HG03060 (cell line): Measurements from ENCODE around the gene NLRP5.
"Not testable (repeated sequence)": the region's sequence is repeated elsewhere in the genome, so short reads cannot be mapped to it uniquely, and the experiment has no call there.

Experiments used
- ATAC-seq: cut with Tn5 transposase; IDR thresholded peaks from one replicate; pipeline ENCODE4 v1.9.1; 2021; ENCODE audit warnings: low read depth, moderate number of reproducible peaks; ENCODE audit not compliant: unreplicated experiment

Gene NLRP5

GRCh38 chr19:55986487-55986886, at the start of gene NLRP5:
TSS of gene NLRP5 (plus strand) at chr19:55986775.
- no peak for ATAC-seq

GRCh38 chr19:55939206-55939605, 47.4 kb upstream of the NLRP5 start:
- no peak for ATAC-seq

GRCh38 chr19:55940306-55940705, 46.3 kb upstream of the NLRP5 start:
- no peak for ATAC-seq

GRCh38 chr19:55947532-55947931, 39.0 kb upstream of the NLRP5 start, which contains the start of gene NLRP8:
TSS of gene NLRP8 (plus strand) at chr19:55947832.
- no peak for ATAC-seq

- ATAC-seq: not testable (repeated sequence)
These were observed 36.0 kb upstream of the NLRP5 start for GRCh38 chr19:55950566-55950965.

GRCh38 chr19:55956431-55956830, 30.1 kb upstream of the NLRP5 start:
- no peak for ATAC-seq

- ATAC-seq: no peak
These were observed 28.2 kb upstream of the NLRP5 start for GRCh38 chr19:55958356-55958755.

GRCh38 chr19:55959996-55960675, 26.4 kb upstream of the NLRP5 start:
- ATAC-seq: no peak

- no peak for ATAC-seq
These were observed 24.4 kb upstream of the NLRP5 start for GRCh38 chr19:55962186-55962585.

- no peak for ATAC-seq
These were observed 12.6 kb upstream of the NLRP5 start for GRCh38 chr19:55973982-55974381.

GRCh38 chr19:55980415-55980814, 6.2 kb upstream of the NLRP5 start:
- ATAC-seq: no peak

GRCh38 chr19:55985254-55985653, 1.3 kb upstream of the NLRP5 start:
- ATAC-seq: no peak

GRCh38 chr19:55990831-55991230, 4.3 kb downstream of the NLRP5 start:
- no peak for ATAC-seq

GRCh38 chr19:55993492-55993891, 6.9 kb downstream of the NLRP5 start:
- ATAC-seq: no peak

- no peak for ATAC-seq
These were observed 28.2 kb downstream of the NLRP5 start for GRCh38 chr19:56014765-56015164.

GRCh38 chr19:56015756-56016155, 29.2 kb downstream of the NLRP5 start:
- no peak for ATAC-seq

- ATAC-seq: not testable (repeated sequence)
These were observed 32.8 kb downstream of the NLRP5 start for GRCh38 chr19:56019325-56019724.

- not testable (repeated sequence) for ATAC-seq
These were observed 33.9 kb downstream of the NLRP5 start for GRCh38 chr19:56020355-56020975.

GRCh38 chr19:56026769-56027168, 40.2 kb downstream of the NLRP5 start:
- no peak for ATAC-seq

GRCh38 chr19:56053596-56053995, 67.0 kb downstream of the NLRP5 start:
- ATAC-seq: no peak

- no peak for ATAC-seq
These were observed 79.8 kb downstream of the NLRP5 start for GRCh38 chr19:56066152-56067023.
